Osteoblast (primary cell): ENCODE measurements around the gene DIP2B. TPM values are rescaled to one million over a fixed set of nuclear protein-coding genes. Genes with fewer than 3 reads are reported as not detected.

Experiments
- DNase-seq: peaks from one replicate; pipeline ENCODE4 v3.0.0; 2011; ENCODE audit warnings: low spot score, mixed read lengths; ENCODE audit not compliant: insufficient read length; ENCODE audit errors: missing footprints
- H2AFZ ChIP-seq: 2 replicates; pipeline ENCODE4 v1.6.0; 2011; ENCODE audit warnings: mild to moderate bottlenecking, low read length
- H3K27ac ChIP-seq: 2 replicates; pipeline ENCODE4 v1.5.1; 2011; ENCODE audit warnings: mild to moderate bottlenecking, low read depth, low read length, moderate library complexity
- H3K27me3 ChIP-seq: 2 replicates; pipeline ENCODE4 v1.6.0; 2012; ENCODE audit warnings: mild to moderate bottlenecking, control low read depth, inconsistent platforms, low read length, moderate library complexity; ENCODE audit not compliant: insufficient read depth
- H3K36me3 ChIP-seq: 2 replicates; pipeline ENCODE4 v1.5.1; 2011; ENCODE audit warnings: mild to moderate bottlenecking, low read length, control low read depth, moderate library complexity; ENCODE audit not compliant: insufficient read depth
- H3K4me1 ChIP-seq: 2 replicates; pipeline ENCODE4 v1.5.1; 2011; ENCODE audit warnings: mild to moderate bottlenecking, low read length, control low read depth, moderate library complexity; ENCODE audit not compliant: insufficient read depth
- H3K4me2 ChIP-seq: 2 replicates; pipeline ENCODE4 v1.6.0; 2011; ENCODE audit warnings: mild to moderate bottlenecking, low read length; ENCODE audit not compliant: insufficient read depth
- H3K4me3 ChIP-seq: fragments of 200-600 bp; sonication (generic); 3 replicates; pipeline ENCODE4 v1.5.1; 2012; ENCODE audit warnings: mild to moderate bottlenecking, low read length, inconsistent platforms; ENCODE audit not compliant: insufficient read depth
- H3K79me2 ChIP-seq: 2 replicates; pipeline ENCODE4 v1.6.0; 2012; ENCODE audit warnings: mild to moderate bottlenecking, low read length, control low read depth, inconsistent platforms; ENCODE audit not compliant: insufficient read depth
- H3K9me3 ChIP-seq: 2 replicates; pipeline ENCODE4 v1.5.1; 2011; ENCODE audit warnings: low read depth, low read length, control low read depth
- H4K20me1 ChIP-seq: 2 replicates; pipeline ENCODE4 v1.6.0; 2012; ENCODE audit warnings: mild to moderate bottlenecking, low read length, control low read depth; ENCODE audit not compliant: insufficient read depth
- CTCF ChIP-seq: IDR thresholded peaks from 2 replicates; pipeline ENCODE4 v1.5.1; 2011; ENCODE audit warnings: mild to moderate bottlenecking, low read depth, low read length, moderate library complexity; ENCODE audit errors: extremely low read depth
- total RNA-seq: library from RNA; depleted of rRNA; stranded (reverse); fragments of >200 nt; gene quantifications from 2 replicates; pipeline ENCODE4 v1.2.3, GENCODE V29; 2012

DIP2B gene
- total RNA-seq, 1 donor: 28.2 TPM

GRCh38 chr12:50753232-50753769, 248.5 kb downstream of the DIP2B start:
- Histone ChIP-seq H3K9me3 (no peaks in the 10 kb centered on the region), H3K27ac (no peak overlapping the region), H3K4me2 (no peak overlapping the region), H3K4me3 (no peak overlapping the region), H4K20me1 (no peaks in the 10 kb centered on the region), H3K4me1 (no peaks in the 10 kb centered on the region), H3K36me3 (no peaks in the 10 kb centered on the region), H2AFZ (no peak overlapping the region), H3K79me2 (no peaks in the 10 kb centered on the region), H3K27me3 (no peaks in the 10 kb centered on the region)
- DNase-seq: peak; percentile 22
- no peak for TF ChIP-seq CTCF

DNA sequence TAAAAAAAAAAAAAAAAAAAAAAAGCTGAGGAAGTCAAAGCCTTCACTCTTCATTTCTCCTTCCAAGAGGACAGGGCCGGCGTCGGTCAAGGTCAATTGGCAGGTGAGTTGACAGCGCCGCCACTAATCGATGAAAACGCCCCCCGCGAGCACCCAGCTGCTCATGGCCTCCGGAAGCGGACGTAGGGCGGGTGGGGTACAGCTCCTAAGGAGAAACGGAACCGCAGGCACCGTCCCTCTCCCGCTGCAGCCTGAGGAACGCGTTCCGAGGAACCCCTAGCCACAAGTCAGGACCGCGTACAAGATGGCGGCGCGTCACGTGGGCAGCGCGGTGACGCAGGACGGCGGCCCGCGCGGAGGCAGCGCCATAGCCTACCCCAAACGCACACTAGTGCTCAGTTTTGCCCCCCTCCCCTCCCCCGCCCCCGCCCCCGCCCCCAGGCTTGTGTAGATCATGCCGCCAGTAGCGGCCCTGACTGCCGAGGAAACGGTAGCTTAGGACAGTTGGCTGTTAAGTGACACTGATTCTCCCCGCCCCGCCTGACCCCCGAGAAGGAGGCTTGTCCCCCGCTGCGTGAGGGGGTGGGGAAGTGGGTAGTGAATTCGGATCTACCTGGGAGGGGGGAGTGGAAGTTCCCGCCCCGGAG, 259.0 kb downstream of the DIP2B start, which contains the start of gene ATF1:
ATF1 (plus strand) TSS at position 463 of the 647 bp plus-strand sequence. CDS start 16,045 bp downstream, outside the sequence.
- Histone ChIP-seq H3K4me1 (peaks cover 14% of the 10 kb centered on the region), H3K4me3 (peak within 1 kb of the TSS; percentile 96), H3K9me3 (no peaks in the 10 kb centered on the region), H4K20me1 (peaks cover 17% of the 10 kb centered on the region), H3K36me3 (peaks cover 4% of the 10 kb centered on the region), H3K27ac (peak within 1 kb of the TSS; percentile 88), H3K4me2 (peak within 1 kb of the TSS; percentile 83), H3K79me2 (peaks cover 46% of the 10 kb centered on the region), H2AFZ (peak within 1 kb of the TSS; percentile 99), H3K27me3 (no peaks in the 10 kb centered on the region)
- peak; percentile 97 for DNase-seq
- no peak for TF ChIP-seq CTCF

DNA sequence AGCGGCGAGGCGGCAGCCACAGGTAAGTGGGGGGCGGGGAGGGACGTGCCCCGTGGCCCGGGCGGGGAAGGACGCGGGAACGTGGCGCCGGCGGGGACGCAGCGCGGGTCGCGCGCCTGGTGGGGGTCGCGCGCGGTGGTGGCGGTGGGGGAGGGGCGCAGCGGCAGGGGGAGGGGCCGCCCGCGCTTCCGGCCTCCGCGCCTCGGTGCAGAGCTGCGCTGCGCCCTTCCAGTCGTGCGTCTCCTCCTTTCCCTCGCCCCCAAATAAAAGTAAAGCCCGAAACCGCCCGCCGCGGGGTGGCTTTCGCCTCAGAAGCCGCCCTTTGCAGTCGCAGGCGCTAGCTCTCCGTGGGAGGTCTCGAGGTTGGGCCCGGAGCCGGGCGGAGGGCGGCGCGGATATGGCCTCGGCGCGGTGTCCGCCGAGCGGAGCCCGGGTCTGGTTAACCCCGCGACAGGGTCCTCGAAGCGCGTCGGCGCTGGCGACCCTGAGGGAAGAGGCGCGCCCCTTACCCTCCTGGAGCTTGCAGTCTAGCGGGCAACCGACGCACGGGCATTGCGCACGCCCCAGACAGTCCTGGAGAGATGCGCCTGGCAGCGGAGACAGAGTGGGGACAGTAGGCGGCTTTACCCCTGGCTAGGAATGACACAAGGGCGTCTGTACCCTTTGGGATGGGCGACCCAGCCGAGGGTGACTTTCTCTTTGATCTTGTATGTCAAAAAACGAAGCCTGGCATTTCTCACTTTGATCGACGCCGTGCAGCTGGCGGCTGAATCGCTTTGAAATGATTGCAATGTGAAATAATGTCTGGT, 259.7 kb downstream of the DIP2B start:
- peaks cover 53% of the 10 kb centered on the region for H3K79me2 ChIP-seq
- peak overlapping the region; percentile 90 for H2AFZ ChIP-seq
- H3K9me3 ChIP-seq: no peaks in the 10 kb centered on the region
- H3K4me2 ChIP-seq: peak overlapping the region; percentile 83
- DNase-seq: peak; percentile 82
- H3K27ac ChIP-seq: peak overlapping the region; percentile 88
- H3K4me3 ChIP-seq: peak overlapping the region; percentile 96
- no peaks in the 10 kb centered on the region for H3K27me3 ChIP-seq
- H3K36me3 ChIP-seq: peaks cover 4% of the 10 kb centered on the region
- no peak for TF ChIP-seq CTCF
- peaks cover 14% of the 10 kb centered on the region for H3K4me1 ChIP-seq
- peaks cover 17% of the 10 kb centered on the region for H4K20me1 ChIP-seq
